Gastrocnemius medialis (tissue), 4 donors: ENCODE results near the gene ZC3H12C.

Source experiments
- POLR2A ChIP-seq, 2 donors: fragments of 450-650 bp; IDR thresholded peaks; one replicate each; pipeline ENCODE4 v1.6.1; 2017; ENCODE audit warnings: antibody characterized with exemption in 2 of 2, mild to moderate bottlenecking in 2 of 2, moderate library complexity in 2 of 2
- TF ChIP-seq, protein P1 (sequence below), 5 experiments: fragments of 450-650 bp in 3 of 5; fragments of 200-600 bp in 2 of 5; sonication (generic) in 2 of 5; IDR thresholded peaks in 4 of 5; conservative IDR thresholded peaks in 1 of 5; 1 replicate in 4 of 5; 2 replicates in 1 of 5; pipeline ENCODE4 v1.5.1; 2016 to 2019; ENCODE audit warnings: antibody characterized with exemption in 5 of 5, mild to moderate bottlenecking in 3 of 5, moderate library complexity in 3 of 5

DNA sequence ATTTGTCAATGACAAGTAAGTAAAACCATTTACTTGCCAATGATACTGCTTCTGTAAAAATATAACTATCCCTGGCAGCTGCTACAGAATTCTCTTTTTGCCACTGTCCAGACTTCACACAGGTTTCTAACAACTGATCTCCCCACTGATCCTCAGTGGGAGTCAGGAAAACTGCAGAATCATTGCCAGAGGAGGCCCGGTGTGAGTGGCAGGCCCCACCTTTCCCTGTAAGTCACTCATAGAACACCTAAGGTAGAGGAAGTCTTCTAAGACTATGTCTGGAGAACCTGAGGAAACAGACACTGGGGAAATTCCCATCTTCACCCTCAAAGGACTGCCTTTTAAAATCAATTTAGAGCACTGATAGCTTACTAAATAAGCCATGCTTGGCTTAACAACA, 66.3 kb downstream of the ZC3H12C start:
- TF ChIP-seq, protein P1, sequence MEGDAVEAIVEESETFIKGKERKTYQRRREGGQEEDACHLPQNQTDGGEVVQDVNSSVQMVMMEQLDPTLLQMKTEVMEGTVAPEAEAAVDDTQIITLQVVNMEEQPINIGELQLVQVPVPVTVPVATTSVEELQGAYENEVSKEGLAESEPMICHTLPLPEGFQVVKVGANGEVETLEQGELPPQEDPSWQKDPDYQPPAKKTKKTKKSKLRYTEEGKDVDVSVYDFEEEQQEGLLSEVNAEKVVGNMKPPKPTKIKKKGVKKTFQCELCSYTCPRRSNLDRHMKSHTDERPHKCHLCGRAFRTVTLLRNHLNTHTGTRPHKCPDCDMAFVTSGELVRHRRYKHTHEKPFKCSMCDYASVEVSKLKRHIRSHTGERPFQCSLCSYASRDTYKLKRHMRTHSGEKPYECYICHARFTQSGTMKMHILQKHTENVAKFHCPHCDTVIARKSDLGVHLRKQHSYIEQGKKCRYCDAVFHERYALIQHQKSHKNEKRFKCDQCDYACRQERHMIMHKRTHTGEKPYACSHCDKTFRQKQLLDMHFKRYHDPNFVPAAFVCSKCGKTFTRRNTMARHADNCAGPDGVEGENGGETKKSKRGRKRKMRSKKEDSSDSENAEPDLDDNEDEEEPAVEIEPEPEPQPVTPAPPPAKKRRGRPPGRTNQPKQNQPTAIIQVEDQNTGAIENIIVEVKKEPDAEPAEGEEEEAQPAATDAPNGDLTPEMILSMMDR (IDR thresholded peaks at IDR 0.05 in 4 of 5, conservative IDR thresholded peaks at IDR 0.05 in 1 of 5), result no peak
- TF ChIP-seq POLR2A (IDR thresholded peaks at IDR 0.05), result no peak
